Fibroblast of lung (primary cell): ENCODE results near the gene RALY.

ENCODE experiments used
- CTCF ChIP-seq, 2 donors: IDR thresholded peaks in 1 of 2; conservative IDR thresholded peaks in 1 of 2; 1 replicate in 1 of 2; 2 replicates in 1 of 2; pipeline ENCODE4 v1.5.1; 2011 to 2012; ENCODE audit warnings: low read length in 2 of 2, control low read depth in 1 of 2, inconsistent platforms in 1 of 2, low read depth in 1 of 2, mild to moderate bottlenecking in 1 of 2
- EZH2 ChIP-seq: IDR thresholded peaks from 2 replicates; pipeline ENCODE4 v1.5.1; 2012; ENCODE audit warnings: low read length, control low read depth, mild to moderate bottlenecking; ENCODE audit errors: missing control alignments

- TF ChIP-seq CTCF (conservative IDR thresholded peaks at IDR 0.05 in 1 of 2, IDR thresholded peaks at IDR 0.05 in 1 of 2; ENCODE audit: low read depth in 1 of 2, low read length in 2 of 2) (no peak), EZH2 (no peak)
Measured at GRCh38 chr20:33951171-33951570, 42.5 kb upstream of the RALY start.
